NCI-H1930 (cell line): Measurements from ENCODE around the gene RFX3.

ENCODE experiments used
- DNase-seq, 2 experiments: peaks; one replicate each; lab custom pipeline; 2025; lab: John Stamatoyannopoulos, UW

RFX3 gene

GRCh38 chr9:3513265-3513818 lies 12.5 kb downstream of the RFX3 start:
- no peak for DNase-seq

DNA sequence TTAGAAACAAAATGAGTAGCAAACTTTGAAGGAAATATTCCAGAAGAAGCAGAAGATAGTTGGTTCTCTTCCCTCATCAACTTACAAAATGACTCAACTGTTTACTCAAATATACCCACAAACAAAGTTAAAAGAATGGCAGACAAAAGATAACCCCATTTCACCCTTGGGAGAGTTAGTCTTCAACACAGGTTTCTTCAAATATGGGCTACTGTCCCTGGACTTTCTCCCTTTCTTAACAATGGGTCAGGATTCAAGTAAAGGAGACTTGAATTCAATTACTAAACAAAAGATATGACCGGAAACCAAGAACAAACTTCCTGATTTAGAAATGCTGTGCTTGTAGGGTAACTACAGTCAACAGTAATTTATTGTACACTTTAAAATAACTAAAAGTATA lies 14.2 kb downstream of the RFX3 start:
- DNase-seq: peak; percentile 17 to 56

- no peak for DNase-seq
Observed at GRCh38 chr9:3510796-3511195, 15.0 kb downstream of the RFX3 start.

GRCh38 chr9:3509926-3510325 lies 15.9 kb downstream of the RFX3 start:
- no peak for DNase-seq

- peak; percentile 55 to 84 for DNase-seq
Observed at GRCh38 chr9:3508521-3509291, 17.1 kb downstream of the RFX3 start.

DNA sequence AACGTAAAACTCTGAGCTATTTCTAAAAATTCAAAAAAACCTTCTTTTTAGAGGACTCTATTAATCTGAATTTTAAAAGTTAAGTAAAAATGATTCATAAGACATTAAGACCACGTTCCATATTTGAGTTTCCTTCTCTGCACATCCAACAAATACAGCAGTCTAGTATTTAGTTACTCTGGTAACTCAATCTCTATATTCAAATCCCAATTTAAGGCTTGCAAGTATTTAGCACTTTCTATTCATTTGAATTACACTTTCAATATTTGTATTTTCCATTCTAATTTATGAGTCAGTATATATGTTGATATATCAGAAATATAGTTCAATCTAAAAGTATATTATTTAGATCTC lies 17.7 kb downstream of the RFX3 start:
- peak in 1 of 2 experiments; percentile 75 for DNase-seq

GRCh38 chr9:3507395-3508077 lies 18.3 kb downstream of the RFX3 start:
- DNase-seq: no peak

GRCh38 chr9:3506164-3506563 lies 19.6 kb downstream of the RFX3 start:
- DNase-seq: no peak

GRCh38 chr9:3502560-3503398 lies 23.0 kb downstream of the RFX3 start:
- DNase-seq: no peak

GRCh38 chr9:3500044-3500443 lies 25.8 kb downstream of the RFX3 start:
- no peak for DNase-seq

DNA sequence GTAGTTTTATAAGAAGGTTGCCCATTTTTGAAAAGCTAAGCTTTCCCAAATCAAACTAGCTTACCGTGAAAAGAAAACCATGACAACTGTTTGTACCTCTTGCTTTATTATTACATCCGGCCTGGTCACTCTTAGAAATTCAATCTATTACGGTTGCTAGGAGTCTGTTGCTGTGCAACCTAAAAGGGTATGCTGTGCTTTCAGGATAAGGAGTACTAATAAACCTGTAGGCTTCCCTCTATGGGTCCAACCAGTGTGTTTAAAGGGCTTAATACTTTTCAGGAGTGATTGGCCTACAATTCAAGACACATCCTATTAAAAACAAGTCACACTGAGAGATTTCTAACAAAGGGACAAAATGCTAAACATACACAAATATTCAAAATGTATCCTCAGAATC lies 27.1 kb downstream of the RFX3 start:
- peak; percentile 57 to 79 for DNase-seq

- DNase-seq: peak; percentile 70 to 83
Observed at GRCh38 chr9:3497857-3498256, 27.9 kb downstream of the RFX3 start.

- no peak for DNase-seq
Observed at GRCh38 chr9:3497401-3497800, 28.4 kb downstream of the RFX3 start.

DNA sequence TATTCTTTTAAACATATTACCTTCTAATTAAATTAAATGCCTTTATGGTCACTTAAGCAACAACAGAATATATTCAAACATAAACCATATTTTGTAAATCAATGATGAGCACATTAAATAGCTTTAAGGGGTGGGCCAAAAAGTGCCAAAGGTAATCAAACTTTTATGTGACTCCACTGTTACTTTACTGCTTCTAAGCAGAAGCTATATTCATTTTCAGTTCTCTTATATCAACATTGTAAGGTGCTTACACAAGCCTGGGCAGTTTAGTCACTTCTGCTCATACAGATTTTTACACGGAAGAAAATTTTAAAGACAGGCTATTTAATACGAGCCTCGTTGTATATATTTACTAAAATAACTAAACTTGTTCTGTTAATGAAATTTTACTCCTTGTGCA lies 29.9 kb downstream of the RFX3 start:
- DNase-seq: no peak

DNA sequence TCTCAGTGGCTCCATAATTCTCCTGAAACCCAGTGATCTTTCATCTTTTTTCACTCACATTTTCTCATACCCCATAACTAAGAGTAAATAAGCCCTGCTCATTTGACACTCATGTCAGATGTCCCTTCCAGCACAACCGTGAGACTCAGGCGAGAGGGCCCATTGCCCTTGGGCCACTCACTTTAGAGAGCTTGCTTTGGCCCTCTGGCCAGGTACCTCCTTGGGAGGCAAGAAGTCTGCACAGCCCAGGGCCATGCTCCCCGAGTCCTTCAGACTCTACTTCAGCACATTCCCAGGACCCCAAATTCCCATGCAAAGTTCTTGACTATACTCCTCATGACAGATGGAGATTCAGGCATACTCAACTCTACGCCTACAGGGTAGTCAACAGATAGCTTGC lies 33.6 kb downstream of the RFX3 start:
- DNase-seq: no peak

GRCh38 chr9:3491450-3491849 lies 34.4 kb downstream of the RFX3 start:
- no peak for DNase-seq

GRCh38 chr9:3490957-3491356 lies 34.8 kb downstream of the RFX3 start:
- peak; percentile 57 to 74 for DNase-seq

GRCh38 chr9:3482578-3482977 lies 43.2 kb downstream of the RFX3 start:
- DNase-seq: peak in 1 of 2 experiments; percentile 27

DNA sequence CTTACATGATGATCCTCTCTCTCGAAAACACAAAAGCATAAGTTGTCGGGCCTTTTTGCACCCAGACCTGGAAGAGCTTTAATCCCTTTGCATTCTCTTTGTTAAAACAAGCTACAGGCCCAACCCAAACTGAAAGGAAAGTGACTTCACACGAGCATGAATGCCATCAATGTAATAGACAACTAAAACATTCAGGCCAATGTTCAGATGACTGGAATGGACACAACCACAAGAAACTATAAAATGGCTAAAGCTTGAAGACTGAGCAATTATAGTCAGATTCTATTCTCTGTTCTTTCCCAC lies 45.5 kb downstream of the RFX3 start:
- no peak for DNase-seq

- no peak for DNase-seq
Observed at GRCh38 chr9:3479514-3480352, 46.1 kb downstream of the RFX3 start.

DNA sequence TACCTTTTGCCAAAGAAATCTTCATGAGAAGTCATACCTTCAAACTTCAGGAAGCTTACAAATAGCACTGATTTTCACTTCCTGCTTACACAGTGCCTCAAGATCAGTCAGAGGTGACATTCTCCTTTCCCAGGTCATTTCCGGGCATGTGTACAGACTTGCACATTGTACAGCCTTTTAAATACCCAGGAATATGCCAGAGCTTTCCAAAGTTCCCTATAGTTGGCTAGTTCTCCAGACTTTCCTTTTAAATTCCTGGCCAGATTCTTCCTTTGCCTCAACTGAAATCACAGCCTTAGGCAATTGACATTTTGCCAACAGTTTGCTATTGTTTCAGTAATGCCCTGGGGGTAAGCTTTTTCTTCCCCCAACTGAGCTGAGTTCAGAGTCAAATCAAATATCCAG lies 47.2 kb downstream of the RFX3 start:
- no peak for DNase-seq
